NCI-H748 treated with DMSO at 0.1 percent for 48 hours (cell line): ENCODE results near the gene PHLDB2.
A peak's percentile ranks its signal among the peaks of the same experiment; 100 is the strongest.

Experiments
- DNase-seq: peaks from one replicate; lab custom pipeline; 2025; lab: John Stamatoyannopoulos, UW

PHLDB2 gene

DNA sequence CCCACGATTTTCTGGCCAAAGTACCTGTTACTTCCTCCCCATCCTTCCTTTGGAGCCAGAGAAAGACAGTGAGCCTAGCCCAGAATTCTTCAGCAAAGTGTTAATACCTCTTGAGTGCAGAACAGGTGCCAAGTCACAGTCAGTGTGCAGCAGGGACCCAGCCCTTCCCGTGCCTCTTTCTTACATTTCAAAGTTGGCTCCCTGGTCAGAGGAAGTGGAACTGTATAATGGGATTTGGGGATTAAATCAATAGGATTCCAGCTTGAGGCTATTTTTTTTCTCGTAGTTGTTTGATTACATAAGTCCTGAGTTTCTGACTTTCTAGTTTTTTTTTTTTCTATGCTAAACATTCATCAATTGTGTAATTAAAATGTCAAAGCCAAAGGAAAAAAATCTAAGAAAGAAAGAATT lies 67.2 kb downstream of the PHLDB2 start:
- DNase-seq: no peak

DNA sequence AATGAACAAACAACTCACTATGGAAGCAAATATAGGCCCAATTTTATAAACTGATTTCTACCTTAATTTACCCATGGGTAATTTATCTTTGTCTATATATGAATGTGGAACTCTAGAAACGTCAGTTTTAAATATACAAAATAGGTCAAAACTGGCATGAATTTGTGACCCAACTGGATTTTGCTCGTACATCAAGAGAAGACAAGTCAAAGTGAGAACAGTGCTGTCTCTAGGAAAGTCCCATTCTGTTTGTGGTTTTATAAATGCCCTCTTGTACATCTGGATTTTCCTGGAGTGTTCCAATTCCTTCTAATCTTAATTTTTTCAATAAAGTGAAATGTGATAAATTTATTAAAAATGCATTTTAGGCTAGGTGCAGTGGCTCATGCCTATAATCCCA lies 69.5 kb downstream of the PHLDB2 start:
- DNase-seq: no peak

DNA sequence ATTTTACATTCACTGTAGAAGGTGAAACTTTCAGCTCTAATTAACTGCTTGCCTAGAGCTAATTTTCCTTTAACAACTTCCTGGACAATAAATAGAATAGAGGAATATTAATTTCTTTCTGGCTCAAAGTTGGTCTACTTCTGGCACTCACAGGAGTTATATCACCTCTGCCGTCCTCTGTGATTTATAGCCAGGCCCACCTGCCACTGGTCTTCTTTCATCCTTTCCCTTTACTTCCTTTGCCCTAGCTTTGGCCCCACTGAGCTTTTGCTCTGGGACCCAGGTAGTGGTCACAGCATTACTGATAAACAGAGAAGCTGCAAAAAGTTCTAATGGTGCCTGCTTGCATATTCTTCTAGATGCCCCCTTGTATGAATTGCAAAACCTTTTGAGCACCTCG lies 70.4 kb downstream of the PHLDB2 start:
- DNase-seq: no peak

DNA sequence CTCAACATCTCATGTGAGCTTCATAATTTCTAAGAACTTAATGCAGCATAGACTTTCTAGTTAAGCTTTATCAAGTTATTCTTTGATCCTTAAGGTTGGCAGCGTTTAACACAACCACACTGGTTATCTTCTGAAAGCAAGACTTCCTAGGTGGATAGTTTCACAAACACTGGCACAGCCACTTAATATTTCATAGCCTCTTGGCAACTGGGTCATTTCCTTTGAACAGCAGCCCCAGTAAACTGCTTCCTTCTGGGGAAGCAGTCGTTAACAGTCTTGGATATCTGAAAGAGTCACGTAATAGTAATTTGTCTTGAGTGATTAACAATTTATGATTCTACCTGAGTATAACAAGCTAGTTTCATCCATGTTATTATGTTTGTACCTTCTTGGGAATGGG lies 73.9 kb downstream of the PHLDB2 start:
- no peak for DNase-seq

DNA sequence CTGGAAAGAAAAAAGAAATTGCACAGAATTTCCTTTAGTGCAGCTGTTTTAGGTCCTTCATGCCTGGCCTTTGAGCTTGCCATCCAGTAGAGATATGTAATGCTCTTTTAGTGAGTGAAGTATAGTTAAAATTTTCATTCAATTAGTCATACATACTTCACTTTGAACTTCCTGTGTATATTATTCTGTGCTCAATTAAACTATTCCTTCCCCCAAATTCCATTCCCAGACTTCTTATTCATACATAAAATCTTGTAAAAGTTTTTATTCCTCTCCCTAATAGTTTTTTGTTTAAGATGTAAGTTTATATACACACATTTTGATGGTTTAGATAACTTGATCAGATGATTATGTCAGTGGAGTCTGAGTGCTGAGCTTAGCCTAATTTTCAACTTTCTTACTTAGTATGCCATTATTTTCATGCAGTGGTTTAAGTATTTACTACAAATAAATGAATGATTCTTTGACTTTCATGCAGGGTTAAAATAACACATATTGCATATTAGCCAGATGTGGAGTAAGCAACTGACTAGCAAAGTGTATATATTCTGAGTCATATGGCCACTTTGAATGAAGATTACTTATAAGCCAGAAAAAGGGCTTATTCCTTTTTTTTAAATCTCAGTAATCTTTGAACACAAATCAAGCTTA lies 77.3 kb downstream of the PHLDB2 start:
- DNase-seq: no peak

DNA sequence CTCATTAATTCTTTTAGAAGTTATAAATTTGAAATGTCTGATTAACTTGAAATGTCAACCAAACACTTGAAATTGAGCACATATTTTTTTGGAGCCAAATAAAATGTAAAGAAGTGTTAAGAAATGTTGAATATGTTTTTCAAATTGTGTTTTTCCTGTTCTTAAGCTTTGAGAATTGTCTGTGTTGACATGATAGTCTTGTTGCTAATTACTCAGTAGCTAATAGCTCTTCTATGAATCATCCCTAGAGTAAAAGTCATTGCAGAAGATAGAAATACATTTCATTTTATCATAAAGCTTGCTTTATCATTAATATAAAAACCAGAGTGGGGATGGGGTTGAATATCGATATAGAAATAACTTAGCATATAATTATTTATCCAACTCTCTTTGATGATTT lies 77.9 kb downstream of the PHLDB2 start:
- DNase-seq: no peak

DNA sequence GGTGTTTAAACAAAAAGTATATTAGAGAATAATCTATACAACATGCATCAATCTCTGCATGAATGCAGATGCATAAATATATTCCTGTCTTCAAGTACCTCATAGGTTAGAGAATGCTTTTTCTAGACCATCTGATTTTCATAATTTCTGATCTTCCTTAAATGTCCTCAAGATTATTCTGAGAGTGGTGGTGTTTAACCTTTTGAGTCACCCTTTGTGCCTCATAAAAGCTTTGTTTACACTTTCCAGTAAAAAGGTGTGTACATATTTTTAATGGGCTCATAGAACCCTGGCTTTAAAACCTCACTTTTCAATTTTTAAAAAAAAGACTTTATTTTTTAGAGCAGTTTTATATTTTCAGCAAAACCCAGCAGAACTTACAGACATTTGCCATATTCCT lies 78.8 kb downstream of the PHLDB2 start:
- no peak for DNase-seq

DNA sequence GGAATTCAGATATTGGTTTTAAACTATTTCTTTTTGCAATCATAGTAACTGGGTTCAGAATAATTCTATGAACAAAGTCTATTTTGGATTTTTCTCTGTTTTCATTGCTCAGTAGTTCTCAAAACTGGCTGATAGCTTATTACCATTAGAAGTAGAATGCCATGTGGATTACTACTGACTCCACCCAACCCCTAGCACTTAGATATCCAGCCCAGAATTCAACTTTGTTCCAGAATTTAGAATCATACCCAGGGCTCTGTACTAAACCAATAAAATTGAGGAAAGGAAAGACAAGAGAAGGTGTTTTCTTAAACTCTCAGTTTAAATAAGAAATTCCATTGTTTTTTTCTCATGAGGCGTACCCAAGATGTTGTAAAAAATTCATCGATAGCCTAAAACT lies 80.8 kb downstream of the PHLDB2 start:
- DNase-seq: no peak

DNA sequence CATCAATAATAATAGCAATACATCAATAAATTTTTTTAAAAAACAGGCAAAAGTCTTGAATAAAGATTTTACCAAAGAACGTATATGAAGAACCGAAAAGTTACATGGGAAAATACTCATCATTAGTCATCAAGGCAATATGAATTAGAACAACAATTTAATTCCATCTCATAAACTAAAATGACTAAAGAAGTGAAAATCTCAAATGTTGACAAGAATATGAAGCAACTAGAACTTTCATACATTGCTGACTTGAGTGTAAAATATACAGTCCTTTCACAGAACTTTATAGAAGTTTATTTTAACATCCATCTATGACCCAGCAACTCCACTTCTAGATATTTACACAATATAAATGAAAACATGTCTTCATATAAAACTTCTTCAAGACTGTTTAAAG lies 84.5 kb downstream of the PHLDB2 start:
- DNase-seq: no peak

DNA sequence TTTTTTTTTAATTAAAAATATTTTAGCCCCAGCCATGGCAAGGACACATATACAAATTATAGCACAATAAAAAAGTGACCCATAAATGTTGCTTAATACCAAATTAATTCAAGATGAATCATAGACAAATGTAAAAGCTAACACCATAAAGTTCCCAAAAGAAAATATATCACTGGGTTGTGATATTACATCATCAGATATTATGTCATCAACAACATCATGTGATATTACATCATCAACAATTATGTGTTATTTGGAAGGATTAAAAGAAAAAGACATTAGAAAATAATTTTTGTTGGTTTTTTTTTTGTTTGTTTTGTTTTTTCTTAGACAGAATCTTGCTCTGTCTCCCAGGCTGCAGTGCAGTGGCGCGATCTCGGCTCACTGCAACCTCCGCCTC lies 85.3 kb downstream of the PHLDB2 start:
- no peak for DNase-seq

DNA sequence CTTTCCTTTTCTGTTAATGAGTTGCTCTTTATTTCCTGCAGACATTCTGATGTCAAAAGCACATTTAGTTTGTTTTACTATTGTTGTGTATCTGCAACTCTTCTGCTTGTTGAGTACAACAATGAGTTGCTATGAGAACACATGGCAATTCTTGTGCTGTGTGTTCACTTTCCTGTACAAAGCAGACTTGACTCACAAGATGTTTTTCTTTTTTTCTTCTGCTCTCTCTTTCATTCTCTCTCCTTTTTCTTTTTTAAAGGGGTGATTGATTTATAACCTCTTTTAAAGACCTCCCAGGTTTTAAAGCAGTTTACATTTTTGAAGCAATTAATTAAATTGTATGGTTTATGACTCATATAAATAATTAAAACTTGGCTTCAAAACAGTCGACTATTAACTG lies 88.2 kb downstream of the PHLDB2 start:
- DNase-seq: no peak

DNA sequence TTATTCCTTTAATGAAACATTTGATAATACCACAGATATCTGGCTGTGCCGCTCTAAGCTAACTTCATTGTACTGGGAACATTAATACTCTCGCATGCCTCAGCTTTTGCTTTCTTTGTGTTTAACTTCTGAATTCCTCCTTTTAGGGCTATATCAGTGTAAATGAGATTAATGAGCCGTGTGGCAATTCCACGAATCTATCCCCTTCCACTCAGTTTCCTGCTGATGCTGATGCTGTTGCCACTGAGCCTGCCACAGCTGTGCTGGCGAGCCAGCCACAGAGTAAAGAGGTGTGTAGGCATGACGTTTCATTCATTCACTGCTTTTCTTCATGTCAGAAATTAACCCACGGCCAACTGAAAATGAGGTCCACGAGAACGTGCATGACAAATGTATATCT lies 89.7 kb downstream of the PHLDB2 start:
- no peak for DNase-seq

DNA sequence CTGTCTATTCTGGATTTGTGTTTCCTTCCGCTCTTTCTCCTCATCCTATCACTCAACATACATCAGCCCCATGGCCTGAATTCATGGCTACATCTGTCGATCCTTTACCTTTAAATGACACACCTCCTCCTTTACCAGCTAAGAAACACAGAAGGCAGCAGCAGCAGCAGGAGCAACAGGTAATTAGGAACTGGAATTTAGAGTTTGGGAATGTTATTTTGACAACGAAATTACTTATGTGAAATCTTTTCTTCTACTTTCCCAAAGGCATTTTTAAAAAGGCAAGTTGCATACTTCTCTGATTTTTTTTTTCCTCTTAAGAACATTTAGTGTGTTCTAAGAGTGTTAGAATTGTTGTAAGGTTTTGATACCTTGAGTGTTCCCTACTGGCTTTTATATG lies 90.6 kb downstream of the PHLDB2 start:
- no peak for DNase-seq

DNA sequence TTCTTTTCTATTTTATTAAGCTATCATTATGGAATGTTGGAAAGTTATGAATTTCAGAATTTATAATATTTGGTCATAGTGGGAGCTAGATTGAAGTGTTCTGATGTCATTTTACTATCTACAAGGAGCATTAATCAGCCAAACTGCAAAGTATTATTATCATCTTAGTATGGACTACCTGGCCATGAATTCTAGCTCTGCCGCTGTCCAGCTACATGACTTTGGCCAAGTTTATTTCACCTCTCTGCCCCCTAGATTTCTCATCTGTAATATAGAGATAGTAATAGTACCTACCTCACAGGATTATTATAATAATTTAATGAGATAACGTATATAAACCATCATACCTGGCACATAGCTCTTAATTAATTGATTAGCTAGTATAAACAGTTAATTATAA lies 92.0 kb downstream of the PHLDB2 start:
- no peak for DNase-seq

DNA sequence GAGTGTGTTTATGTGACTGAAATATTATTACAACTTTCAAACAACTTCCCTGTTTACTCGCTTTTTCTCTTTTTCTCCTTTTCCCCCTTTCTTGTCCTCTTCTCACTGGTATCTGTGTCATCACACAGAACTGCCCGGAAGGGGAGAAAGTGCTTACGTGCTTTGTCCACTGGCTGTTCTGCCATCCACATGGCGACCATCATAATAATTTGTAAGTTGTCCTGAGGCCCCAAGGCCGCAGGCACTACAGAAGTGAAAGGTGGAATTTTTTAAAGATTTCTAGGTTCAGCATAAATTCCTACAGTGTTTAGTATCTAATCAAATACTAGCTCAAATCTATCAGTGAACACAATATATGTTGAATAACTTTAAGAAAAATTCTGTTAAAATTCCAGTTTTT lies 93.0 kb downstream of the PHLDB2 start:
- no peak for DNase-seq

DNA sequence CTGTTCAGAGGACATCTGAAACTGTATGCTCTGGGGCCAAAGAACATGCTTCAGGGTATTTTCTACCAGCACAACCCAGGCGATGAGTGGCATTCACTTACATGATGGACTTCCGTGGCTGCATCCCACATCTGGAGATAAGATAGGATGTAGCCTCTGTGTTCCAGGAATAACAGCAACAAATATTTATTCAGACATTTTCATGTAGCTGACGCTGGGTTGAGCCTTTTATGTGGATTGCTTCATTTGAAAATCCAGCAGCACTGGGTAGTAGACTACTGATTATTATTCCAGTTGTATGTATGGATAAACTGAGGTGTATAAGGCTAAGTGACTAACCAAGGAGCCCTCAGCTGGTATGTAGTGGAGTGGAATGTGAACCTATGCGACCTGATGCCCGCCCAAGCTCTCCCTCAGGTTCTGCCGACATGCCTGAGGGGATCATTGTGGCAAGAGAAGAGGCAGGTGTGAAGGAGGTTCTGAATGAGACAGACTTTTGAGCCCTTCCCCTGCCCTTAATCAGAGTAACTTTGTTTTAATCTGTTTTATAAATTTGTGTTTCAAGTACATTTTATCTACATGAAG lies 93.9 kb downstream of the PHLDB2 start:
- no peak for DNase-seq

DNA sequence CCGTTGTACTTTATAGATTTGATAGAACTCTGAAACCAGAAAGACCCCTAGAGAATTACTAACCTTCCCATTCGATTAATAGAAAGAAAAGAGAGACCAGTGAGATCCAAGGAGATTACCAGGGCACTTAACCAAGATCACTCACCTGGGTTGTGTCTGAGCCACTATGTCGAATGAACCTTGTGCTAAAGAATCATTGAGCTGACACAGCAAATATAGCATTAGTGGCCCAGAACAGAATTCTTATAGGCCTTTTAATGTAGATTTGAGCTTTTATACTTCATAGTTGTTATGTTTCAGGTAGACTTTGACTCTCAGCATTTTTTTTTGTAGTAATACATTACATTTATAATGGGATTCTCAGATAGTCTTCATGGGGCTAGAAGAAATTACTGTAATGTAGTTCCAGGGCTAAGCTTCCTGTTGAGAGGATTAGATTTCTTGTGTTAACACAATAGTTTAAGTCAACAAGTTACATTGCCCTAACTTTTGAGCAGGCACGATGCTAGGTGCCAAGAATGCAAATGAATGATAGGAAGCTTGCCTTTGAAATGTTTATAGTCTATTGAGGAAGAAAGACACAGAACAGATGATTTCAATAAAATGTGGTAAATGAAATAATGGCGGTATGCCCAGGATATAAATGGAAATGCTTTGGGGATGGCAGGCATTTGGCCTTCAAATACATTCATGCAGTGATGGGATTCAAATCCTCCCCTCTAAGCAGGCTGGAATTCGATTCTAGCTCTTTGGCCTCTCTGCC lies 95.3 kb downstream of the PHLDB2 start:
- no peak for DNase-seq

DNA sequence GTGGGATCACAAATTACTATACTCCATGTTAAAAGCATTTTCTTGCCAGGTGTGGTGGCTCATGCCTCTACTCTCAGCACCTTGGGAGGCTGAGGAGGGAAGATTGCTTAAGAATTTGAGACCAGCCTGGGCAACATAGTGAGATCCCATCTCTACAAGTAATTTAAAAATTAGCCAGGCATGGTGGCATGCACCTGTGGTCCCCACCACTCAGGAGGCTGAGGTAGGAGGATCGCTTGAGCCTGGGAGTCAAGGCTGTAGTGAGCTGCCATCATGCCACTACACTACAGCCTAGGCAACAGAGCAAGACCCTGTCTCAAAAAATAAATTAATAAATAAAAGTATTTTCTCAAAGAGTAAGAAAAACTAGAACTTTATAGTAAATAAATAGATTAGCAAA lies 96.8 kb downstream of the PHLDB2 start:
- no peak for DNase-seq

DNA sequence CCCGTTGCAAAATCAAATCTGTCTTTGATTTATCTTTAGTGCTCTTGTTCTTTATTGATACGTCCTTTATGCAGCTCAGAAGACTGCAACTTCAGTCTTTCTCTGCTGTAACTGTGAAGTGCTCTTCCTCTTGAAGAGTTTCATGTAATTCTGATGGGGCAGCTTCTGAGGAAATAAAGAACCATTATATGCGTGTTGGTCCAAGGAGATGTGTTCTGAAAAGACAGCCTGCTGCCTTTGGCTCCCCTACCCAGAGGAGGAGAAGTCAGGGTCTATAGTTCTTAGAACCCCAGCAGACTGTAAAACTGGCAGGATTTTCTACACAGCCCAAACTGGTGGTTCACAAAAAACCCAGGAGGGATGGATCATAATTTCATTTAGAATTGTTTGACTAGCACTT lies 97.4 kb downstream of the PHLDB2 start:
- no peak for DNase-seq

DNA sequence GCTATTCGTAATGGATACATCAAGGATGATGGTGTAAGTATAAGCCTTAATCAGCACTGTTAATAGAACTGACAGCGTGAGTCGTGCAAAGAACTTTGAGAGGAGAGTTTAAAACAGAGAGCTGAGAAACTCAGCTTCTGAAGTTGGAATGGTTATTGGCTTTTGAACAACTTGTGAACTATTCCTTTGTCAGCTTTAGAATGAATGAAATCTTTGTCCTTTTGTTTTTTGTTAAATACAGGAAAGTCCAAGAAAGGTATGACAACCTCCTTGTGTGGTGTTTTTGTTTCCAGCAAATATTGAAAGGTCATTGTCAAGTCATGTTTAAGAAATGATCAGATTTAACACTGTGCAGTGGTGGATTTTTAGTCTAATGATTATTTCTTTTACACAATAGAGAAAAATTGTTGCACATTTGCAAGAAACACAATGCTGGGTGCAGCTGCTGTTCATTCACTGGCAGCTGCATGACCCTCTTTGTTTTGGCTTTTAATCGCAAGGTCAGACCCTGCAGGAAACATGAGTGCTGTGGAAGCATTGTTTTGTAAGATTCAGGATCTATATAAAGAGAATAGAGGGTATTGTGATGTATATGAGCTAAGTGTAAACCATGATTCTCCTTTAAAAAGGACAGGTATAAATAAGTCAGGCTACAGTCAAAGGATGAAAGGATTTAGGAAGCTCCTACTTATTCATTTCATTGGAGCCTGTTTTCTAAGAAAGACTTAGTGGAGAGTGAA lies 98.1 kb downstream of the PHLDB2 start:
- peak; percentile 61 for DNase-seq

DNA sequence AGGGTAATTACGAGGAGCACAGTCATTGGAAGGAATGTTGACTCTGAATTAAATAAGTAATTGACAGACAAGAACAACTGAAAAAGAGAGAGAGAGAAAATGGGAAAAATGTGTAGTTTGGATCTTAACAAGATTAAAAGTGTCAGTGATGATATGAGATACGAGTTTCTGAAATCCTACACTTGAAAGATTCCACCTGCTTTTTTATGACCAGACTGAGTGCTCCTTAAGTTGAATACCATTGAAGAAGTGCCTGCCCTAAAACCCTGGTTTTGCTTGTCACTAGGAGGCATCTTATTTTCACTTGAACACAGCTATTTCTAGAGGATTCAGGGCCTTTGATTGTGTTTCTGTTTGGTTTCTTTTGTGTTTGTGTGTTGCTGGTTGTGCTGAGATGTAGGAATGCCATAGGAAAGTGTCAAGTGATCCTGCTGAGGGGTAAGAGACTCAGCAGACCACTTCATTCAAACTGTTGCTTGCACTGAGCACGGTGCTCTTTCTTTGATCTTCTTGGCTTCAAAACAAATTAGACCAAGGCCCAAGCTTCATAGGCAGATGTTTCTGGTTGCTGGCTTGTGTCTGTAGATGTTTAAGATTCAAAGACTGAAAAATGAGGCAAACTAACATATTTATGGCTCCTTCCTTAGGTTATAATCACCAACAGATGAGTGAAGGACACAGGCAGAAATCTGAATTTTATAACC lies 102.5 kb downstream of the PHLDB2 start:
- DNase-seq: no peak

DNA sequence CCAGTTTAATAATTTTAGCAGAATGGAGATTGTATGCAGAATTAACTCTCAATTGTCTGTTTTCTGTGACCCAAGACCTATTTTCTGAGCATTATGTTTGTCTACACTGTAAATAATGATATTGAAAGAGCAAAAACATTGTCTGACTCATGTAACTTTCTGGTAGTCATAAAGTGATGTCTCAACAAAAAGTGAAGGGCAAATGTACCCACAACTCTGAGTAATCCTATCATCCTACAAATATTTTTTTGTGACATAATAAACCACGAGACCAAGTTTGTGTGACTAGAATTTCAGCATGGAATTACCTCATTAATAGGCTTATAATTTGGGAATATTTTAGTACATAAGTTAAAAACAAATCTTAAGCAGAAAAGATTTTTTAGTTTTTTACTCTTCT lies 104.4 kb downstream of the PHLDB2 start:
- DNase-seq: no peak
